GM19240 (cell line): ENCODE results near the gene KRTDAP.
A peak's percentile ranks its signal among the peaks of the same experiment; 100 is the strongest.

Experiments
- DNase-seq: peaks from one replicate; pipeline ENCODE4 v3.0.0; 2011; ENCODE audit warnings: low spot score; ENCODE audit not compliant: insufficient read length

Gene KRTDAP

GRCh38 chr19:35513628-35514281 lies 23.5 kb upstream of the KRTDAP start, which contains the start of gene DMKN:
Gene DMKN, minus strand, starts transcription at chr19:35513649. Its CDS starts 174 bp downstream, at chr19:35513475.
- no peak for DNase-seq

- DNase-seq: no peak
Observed at GRCh38 chr19:35512831-35513627, 22.8 kb upstream of the KRTDAP start.

- no peak for DNase-seq
Observed at GRCh38 chr19:35511337-35511736, 21.1 kb upstream of the KRTDAP start.

GRCh38 chr19:35510626-35510964 lies 20.3 kb upstream of the KRTDAP start:
- DNase-seq: no peak

GRCh38 chr19:35509861-35510625 lies 19.8 kb upstream of the KRTDAP start:
- peak; percentile 84 for DNase-seq

- no peak for DNase-seq
Observed at GRCh38 chr19:35509018-35509652, 18.9 kb upstream of the KRTDAP start.

GRCh38 chr19:35508129-35508528 lies 17.9 kb upstream of the KRTDAP start:
- DNase-seq: no peak

- no peak for DNase-seq
Observed at GRCh38 chr19:35507561-35507960, 17.3 kb upstream of the KRTDAP start.

GRCh38 chr19:35506011-35506410 lies 15.7 kb upstream of the KRTDAP start:
- DNase-seq: no peak

- no peak for DNase-seq
Observed at GRCh38 chr19:35502751-35503150, 12.5 kb upstream of the KRTDAP start.

GRCh38 chr19:35501684-35502083 lies 11.4 kb upstream of the KRTDAP start:
- DNase-seq: no peak

- no peak for DNase-seq
Observed at GRCh38 chr19:35500611-35501010, 10.3 kb upstream of the KRTDAP start.

GRCh38 chr19:35498984-35499527 lies 8.8 kb upstream of the KRTDAP start:
- no peak for DNase-seq

GRCh38 chr19:35498220-35498619 lies 8.0 kb upstream of the KRTDAP start:
- no peak for DNase-seq

GRCh38 chr19:35497406-35497805 lies 7.1 kb upstream of the KRTDAP start:
- DNase-seq: no peak

GRCh38 chr19:35495107-35496064 lies 5.1 kb upstream of the KRTDAP start:
- DNase-seq: peak; percentile 88

- no peak for DNase-seq
Observed at GRCh38 chr19:35493971-35494370, 3.7 kb upstream of the KRTDAP start.

- no peak for DNase-seq
Observed at GRCh38 chr19:35491836-35492360, 1.6 kb upstream of the KRTDAP start.

- DNase-seq: no peak
Observed at GRCh38 chr19:35488677-35489076, 1.6 kb downstream of the KRTDAP start.

GRCh38 chr19:35487656-35488182 lies 2.5 kb downstream of the KRTDAP start:
- no peak for DNase-seq
